ENCODE measurements around the gene FAM204A. TPM values are rescaled to one million over a fixed set of nuclear protein-coding genes. Genes with fewer than 3 reads are reported as not detected.

The FAM204A gene
- total and polyA plus RNA-seq, 2 of the 13 experiments (the other 11 are each of a cell fraction or from before 2014, with no cell fraction given): 9.2 to 61.0 TPM

DNA sequence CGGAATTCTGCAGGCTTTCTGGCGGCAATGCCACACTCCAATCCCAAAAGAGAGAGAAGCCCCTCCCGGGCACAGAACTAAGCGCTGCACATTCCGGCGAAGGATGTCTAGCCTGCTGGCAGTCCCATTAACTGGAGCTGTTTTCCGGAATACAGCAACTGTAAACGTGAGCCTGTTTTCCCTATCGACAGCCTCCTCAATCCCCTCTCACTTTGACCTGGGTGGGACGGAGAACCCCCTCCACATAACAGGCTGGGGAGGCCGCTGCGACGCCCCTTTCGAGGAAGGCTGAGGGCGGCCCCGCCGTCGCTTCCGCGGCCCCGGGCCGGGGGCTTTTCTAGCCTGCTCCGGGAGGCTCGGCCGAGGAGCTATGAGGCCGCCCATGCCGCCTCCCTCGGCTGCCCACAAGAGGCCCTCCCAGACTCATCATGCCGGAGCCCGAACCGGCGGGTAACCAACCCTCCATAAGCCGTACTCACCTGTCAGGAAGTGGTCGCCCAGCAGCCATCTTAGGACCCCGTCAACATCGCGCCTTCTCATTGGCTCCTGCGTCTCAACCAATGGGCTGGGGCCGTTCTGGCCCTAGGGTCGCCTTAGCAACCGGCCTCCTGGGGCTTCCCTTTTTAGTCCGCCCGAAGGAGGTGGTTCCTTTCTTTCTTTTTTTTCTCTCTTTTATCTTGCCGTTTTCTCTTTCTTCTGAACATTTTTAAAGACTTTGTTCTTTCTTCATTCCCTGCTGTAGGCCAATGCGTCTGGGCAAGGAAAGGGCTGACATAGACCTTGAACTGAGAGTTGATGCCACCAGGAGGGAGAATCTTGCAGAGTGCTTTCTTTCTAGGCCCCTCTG lies at the start of gene FAM204A (continued):
- TF ChIP-seq NKX3-1 (CRISPR knock-in tag; IDR thresholded peaks at IDR 0.05) (no peak), MEIS2 (CRISPR knock-in tag; IDR thresholded peaks at IDR 0.05) (no peak), ESRRA (CRISPR knock-in tag; IDR thresholded peaks at IDR 0.05; ENCODE audit: low read depth) (no peak), SALL2 (CRISPR knock-in tag; IDR thresholded peaks at IDR 0.05) (no peak), KLF16 (CRISPR knock-in tag; IDR thresholded peaks at IDR 0.05) (no peak), U2AF1 (optimal IDR thresholded peaks at IDR 0.05; ENCODE audit: low read depth, low read length) (no peak), ZNF12 (CRISPR knock-in tag; IDR thresholded peaks at IDR 0.05) (no peak), ATF1 (CRISPR knock-in tag; IDR thresholded peaks at IDR 0.05) (no peak), HNRNPK (IDR thresholded peaks at IDR 0.05; ENCODE audit: low read depth, low read length, poor library complexity, severe bottlenecking) (no peak), ZMYM3 (CRISPR knock-in tag; IDR thresholded peaks at IDR 0.05) (no peak), ZNF878 (CRISPR knock-in tag; IDR thresholded peaks at IDR 0.05) (no peak), SNRNP70 (IDR thresholded peaks at IDR 0.05; ENCODE audit: low read depth, low read length) (no peak), HDAC6 (IDR thresholded peaks at IDR 0.05; ENCODE audit: low read depth, low read length) (no peak), PAX8 (CRISPR knock-in tag; IDR thresholded peaks at IDR 0.05; ENCODE audit: borderline replicate concordance) (no peak), KLF15 (CRISPR knock-in tag; IDR thresholded peaks at IDR 0.05; ENCODE audit: borderline replicate concordance) (no peak)
- TF ChIP-seq, protein P1, sequence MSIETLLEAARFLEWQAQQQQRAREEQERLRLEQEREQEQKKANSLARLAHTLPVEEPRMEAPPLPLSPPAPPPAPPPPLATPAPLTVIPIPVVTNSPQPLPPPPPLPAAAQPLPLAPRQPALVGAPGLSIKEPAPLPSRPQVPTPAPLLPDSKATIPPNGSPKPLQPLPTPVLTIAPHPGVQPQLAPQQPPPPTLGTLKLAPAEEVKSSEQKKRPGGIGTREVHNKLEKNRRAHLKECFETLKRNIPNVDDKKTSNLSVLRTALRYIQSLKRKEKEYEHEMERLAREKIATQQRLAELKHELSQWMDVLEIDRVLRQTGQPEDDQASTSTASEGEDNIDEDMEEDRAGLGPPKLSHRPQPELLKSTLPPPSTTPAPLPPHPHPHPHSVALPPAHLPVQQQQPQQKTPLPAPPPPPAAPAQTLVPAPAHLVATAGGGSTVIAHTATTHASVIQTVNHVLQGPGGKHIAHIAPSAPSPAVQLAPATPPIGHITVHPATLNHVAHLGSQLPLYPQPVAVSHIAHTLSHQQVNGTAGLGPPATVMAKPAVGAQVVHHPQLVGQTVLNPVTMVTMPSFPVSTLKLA (IDR thresholded peaks at IDR 0.05): peak; percentile 15; the same call in 1 of the 2 replicates
- TF ChIP-seq, protein P2, sequence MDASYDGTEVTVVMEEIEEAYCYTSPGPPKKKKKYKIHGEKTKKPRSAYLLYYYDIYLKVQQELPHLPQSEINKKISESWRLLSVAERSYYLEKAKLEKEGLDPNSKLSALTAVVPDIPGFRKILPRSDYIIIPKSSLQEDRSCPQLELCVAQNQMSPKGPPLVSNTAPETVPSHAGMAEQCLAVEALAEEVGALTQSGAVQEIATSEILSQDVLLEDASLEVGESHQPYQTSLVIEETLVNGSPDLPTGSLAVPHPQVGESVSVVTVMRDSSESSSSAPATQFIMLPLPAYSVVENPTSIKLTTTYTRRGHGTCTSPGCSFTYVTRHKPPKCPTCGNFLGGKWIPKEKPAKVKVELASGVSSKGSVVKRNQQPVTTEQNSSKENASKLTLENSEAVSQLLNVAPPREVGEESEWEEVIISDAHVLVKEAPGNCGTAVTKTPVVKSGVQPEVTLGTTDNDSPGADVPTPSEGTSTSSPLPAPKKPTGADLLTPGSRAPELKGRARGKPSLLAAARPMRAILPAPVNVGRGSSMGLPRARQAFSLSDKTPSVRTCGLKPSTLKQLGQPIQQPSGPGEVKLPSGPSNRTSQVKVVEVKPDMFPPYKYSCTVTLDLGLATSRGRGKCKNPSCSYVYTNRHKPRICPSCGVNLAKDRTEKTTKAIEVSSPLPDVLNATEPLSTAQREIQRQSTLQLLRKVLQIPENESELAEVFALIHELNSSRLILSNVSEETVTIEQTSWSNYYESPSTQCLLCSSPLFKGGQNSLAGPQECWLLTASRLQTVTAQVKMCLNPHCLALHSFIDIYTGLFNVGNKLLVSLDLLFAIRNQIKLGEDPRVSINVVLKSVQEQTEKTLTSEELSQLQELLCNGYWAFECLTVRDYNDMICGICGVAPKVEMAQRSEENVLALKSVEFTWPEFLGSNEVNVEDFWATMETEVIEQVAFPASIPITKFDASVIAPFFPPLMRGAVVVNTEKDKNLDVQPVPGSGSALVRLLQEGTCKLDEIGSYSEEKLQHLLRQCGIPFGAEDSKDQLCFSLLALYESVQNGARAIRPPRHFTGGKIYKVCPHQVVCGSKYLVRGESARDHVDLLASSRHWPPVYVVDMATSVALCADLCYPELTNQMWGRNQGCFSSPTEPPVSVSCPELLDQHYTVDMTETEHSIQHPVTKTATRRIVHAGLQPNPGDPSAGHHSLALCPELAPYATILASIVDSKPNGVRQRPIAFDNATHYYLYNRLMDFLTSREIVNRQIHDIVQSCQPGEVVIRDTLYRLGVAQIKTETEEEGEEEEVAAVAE (CRISPR knock-in tag; IDR thresholded peaks at IDR 0.05; ENCODE audit: borderline replicate concordance): peak; percentile 100
- TF ChIP-seq, protein P3, sequence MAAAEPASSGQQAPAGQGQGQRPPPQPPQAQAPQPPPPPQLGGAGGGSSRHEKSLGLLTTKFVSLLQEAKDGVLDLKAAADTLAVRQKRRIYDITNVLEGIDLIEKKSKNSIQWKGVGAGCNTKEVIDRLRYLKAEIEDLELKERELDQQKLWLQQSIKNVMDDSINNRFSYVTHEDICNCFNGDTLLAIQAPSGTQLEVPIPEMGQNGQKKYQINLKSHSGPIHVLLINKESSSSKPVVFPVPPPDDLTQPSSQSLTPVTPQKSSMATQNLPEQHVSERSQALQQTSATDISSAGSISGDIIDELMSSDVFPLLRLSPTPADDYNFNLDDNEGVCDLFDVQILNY (CRISPR knock-in tag; conservative IDR thresholded peaks at IDR 0.05): no peak
- TF ChIP-seq, protein P4, sequence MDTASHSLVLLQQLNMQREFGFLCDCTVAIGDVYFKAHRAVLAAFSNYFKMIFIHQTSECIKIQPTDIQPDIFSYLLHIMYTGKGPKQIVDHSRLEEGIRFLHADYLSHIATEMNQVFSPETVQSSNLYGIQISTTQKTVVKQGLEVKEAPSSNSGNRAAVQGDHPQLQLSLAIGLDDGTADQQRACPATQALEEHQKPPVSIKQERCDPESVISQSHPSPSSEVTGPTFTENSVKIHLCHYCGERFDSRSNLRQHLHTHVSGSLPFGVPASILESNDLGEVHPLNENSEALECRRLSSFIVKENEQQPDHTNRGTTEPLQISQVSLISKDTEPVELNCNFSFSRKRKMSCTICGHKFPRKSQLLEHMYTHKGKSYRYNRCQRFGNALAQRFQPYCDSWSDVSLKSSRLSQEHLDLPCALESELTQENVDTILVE (CRISPR knock-in tag; IDR thresholded peaks at IDR 0.05): no peak
- TF ChIP-seq, protein P5, sequence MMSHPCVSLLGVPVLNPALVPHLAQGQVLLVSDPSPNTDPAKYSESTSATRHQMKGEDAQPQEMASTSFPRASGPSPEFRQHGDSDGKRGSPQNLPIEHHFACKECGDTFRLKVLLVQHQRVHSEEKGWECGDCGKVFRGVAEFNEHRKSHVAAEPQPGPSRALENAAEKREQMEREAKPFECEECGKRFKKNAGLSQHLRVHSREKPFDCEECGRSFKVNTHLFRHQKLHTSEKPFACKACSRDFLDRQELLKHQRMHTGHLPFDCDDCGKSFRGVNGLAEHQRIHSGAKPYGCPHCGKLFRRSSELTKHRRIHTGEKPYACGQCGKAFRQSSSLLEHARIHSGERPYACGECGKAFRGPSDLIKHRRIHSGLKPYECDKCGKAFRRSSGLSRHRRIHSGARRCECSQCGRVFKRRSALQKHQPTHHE (CRISPR knock-in tag; IDR thresholded peaks at IDR 0.05; ENCODE audit: borderline replicate concordance): no peak; the same call in 1 of the 2 replicates
